Smooth muscle cell (in vitro differentiated cells): ENCODE data around the gene SV2B. TPM values are rescaled to one million over a fixed set of nuclear protein-coding genes. Genes with fewer than 3 reads are reported as not detected.

Experiments
- DNase-seq: peaks from one replicate; lab custom pipeline; 2025; ENCODE audit not compliant: unreplicated experiment; lab: John Stamatoyannopoulos, UW
- H2AFZ ChIP-seq: fragments of 200-600 bp; sonication (generic); 2 replicates; pipeline ENCODE4 v1.6.0; 2016; ENCODE audit warnings: antibody characterized with exemption, low read depth, mild to moderate bottlenecking
- H3F3A ChIP-seq: fragments of 200-600 bp; sonication (generic); 2 replicates; pipeline ENCODE4 v1.6.0; 2017; ENCODE audit warnings: antibody characterized with exemption, low read depth
- H3K27ac ChIP-seq: fragments of 200-600 bp; sonication (generic); 2 replicates; pipeline ENCODE4 v1.5.1; 2016; ENCODE audit warnings: low read depth, mild to moderate bottlenecking
- H3K27me3 ChIP-seq: fragments of 200-600 bp; sonication (generic); 2 replicates; pipeline ENCODE4 v1.6.1; 2016; ENCODE audit warnings: low read depth, mild to moderate bottlenecking
- H3K36me3 ChIP-seq: fragments of 200-600 bp; sonication (generic); 2 replicates; pipeline ENCODE4 v1.5.1; 2016; ENCODE audit warnings: low read depth
- H3K4me1 ChIP-seq: fragments of 200-600 bp; sonication (generic); 2 replicates; pipeline ENCODE4 v1.5.1; 2016; ENCODE audit warnings: low read depth
- H3K4me2 ChIP-seq: fragments of 200-600 bp; sonication (generic); 2 replicates; pipeline ENCODE4 v1.6.0; 2016; ENCODE audit warnings: mild to moderate bottlenecking
- H3K4me3 ChIP-seq: fragments of 200-600 bp; sonication (generic); 2 replicates; pipeline ENCODE4 v1.5.1; 2016; ENCODE audit warnings: mild to moderate bottlenecking
- H3K79me2 ChIP-seq: fragments of 200-600 bp; sonication (generic); 2 replicates; pipeline ENCODE4 v1.6.0; 2016; ENCODE audit warnings: low read depth, mild to moderate bottlenecking
- H3K9ac ChIP-seq: fragments of 200-600 bp; sonication (generic); 2 replicates; pipeline ENCODE4 v1.6.0; 2016; ENCODE audit warnings: low read depth
- H3K9me3 ChIP-seq: fragments of 200-600 bp; sonication (generic); replicated peaks from 2 replicates; pipeline ENCODE4 v1.5.1; 2016; ENCODE audit warnings: low read depth
- H4K20me1 ChIP-seq: fragments of 200-600 bp; sonication (generic); 2 replicates; pipeline ENCODE4 v1.6.0; 2016; ENCODE audit warnings: low read depth
- CTCF ChIP-seq: fragments of 200-600 bp; sonication (generic); IDR thresholded peaks from 2 replicates; pipeline ENCODE4 v1.5.1; 2017; ENCODE audit warnings: borderline replicate concordance, mild to moderate bottlenecking, antibody characterized with exemption; ENCODE audit not compliant: insufficient read depth, poor library complexity, severe bottlenecking
- WGBS: methylation state at CpG from one replicate; pipeline ENCODE4 v1.1.7; 2016; ENCODE audit warnings: low lambda C conversion rate; 5-methylcytosine and 5-hydroxymethylcytosine counted together
- polyA plus RNA-seq: library from polyadenylated mRNA; unstranded; fragments of >200 nt; fragmentation: Nextera tagmentation; extraction: Ambion mirVana; gene quantifications from 2 replicates; pipeline ENCODE4 v1.2.1, GENCODE V29; 2016
- total RNA-seq: library from RNA; depleted of rRNA; stranded (reverse); fragments of >200 nt; gene quantifications from 2 replicates; pipeline ENCODE4 v1.2.3, GENCODE V29; 2014

Gene SV2B
- total and polyA plus RNA-seq, 2 experiments from 2014 or later, result not detected

DNA sequence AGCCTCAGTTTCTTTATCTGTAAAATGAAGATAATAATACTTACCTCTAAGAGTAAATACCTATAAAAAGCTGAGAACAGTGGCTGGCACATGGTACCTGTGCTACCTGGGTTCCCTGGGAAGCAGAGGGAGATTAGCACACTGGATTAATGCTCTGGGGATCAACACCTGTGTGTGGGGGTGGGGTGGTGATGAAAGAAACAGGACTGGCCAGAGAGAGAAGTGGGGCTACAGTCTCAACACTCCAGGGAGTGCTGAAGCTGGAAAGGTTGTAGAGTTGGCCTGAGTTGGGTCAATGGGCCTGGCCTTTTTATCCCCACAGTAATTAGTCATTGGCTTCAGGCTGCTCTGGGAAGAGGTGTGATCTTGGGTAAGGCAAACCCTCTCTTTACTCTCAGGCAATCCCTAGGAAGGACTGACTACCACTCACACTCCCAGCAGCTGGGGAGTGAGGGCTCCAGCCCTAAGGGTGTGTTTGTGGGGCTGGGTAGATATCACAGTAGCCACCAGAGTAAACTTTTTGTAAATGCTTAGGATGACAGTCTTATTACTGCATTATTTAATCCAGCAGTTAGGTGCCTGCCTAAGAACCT, 102.5 kb downstream of the SV2B start:
- Histone ChIP-seq H3K9me3 (no peaks in the 10 kb centered on the region), H3F3A (no peaks in the 10 kb centered on the region), H3K4me1 (no peaks in the 10 kb centered on the region), H3K27me3 (no peaks in the 10 kb centered on the region), H2AFZ (no peak overlapping the region), H3K36me3 (no peaks in the 10 kb centered on the region), H3K4me3 (no peak overlapping the region), H3K79me2 (no peaks in the 10 kb centered on the region), H3K4me2 (no peak overlapping the region), H4K20me1 (no peaks in the 10 kb centered on the region), H3K9ac (no peak overlapping the region), H3K27ac (no peak overlapping the region)
- no peak for DNase-seq
- TF ChIP-seq CTCF, result no peak

GRCh38 chr15:91203619-91204203, 103.7 kb downstream of the SV2B start:
- no peak overlapping the region for H2AFZ ChIP-seq
- no peak for DNase-seq
- no peak overlapping the region for H3K9ac ChIP-seq
- no peaks in the 10 kb centered on the region for H3F3A ChIP-seq
- peaks cover 4% of the 10 kb centered on the region for H3K27me3 ChIP-seq
- no peak overlapping the region for H3K27ac ChIP-seq
- no peaks in the 10 kb centered on the region for H4K20me1 ChIP-seq
- H3K79me2 ChIP-seq, result no peaks in the 10 kb centered on the region
- TF ChIP-seq CTCF, result no peak
- H3K4me2 ChIP-seq, result no peak overlapping the region
- no peak overlapping the region for H3K4me3 ChIP-seq
- 79% methylated on average over 7 of the region's 7 CpGs for WGBS
- no peaks in the 10 kb centered on the region for H3K9me3 ChIP-seq
- no peaks in the 10 kb centered on the region for H3K36me3 ChIP-seq
- H3K4me1 ChIP-seq, result no peaks in the 10 kb centered on the region

- Histone ChIP-seq H3K36me3 (no peaks in the 10 kb centered on the region), H2AFZ (no peak overlapping the region), H4K20me1 (no peaks in the 10 kb centered on the region), H3K9ac (no peak overlapping the region), H3K27ac (no peak overlapping the region), H3K4me2 (no peak overlapping the region), H3F3A (no peaks in the 10 kb centered on the region), H3K79me2 (no peaks in the 10 kb centered on the region), H3K27me3 (peaks cover 4% of the 10 kb centered on the region), H3K4me3 (no peak overlapping the region), H3K9me3 (no peaks in the 10 kb centered on the region), H3K4me1 (no peaks in the 10 kb centered on the region)
- no peak for DNase-seq
- WGBS, result 75% methylated on average over 1 of the region's 1 CpG
- no peak for TF ChIP-seq CTCF
Observed at GRCh38 chr15:91208371-91208770, 108.3 kb downstream of the SV2B start.

DNA sequence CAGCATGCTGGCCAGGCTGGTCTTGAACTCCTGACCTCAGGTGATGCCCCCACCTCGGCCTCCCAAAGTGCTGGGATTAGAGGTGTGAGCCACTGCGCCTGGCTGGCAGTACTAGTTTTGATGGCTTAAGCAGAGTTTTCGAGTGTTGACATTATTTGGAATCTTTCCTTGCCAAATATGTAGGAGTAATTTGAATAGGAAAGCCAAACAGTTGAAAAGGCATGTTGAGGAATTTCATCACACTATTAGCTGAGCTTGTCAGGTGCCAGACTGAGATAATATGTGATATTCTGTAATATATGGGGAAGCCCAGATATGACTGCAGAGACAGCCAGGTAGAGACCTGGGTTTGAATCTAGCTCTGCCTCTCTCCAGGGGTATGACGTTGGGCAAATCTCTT, 109.3 kb downstream of the SV2B start:
- H3K27me3 ChIP-seq, result peaks cover 4% of the 10 kb centered on the region
- H3K79me2 ChIP-seq, result no peaks in the 10 kb centered on the region
- H2AFZ ChIP-seq, result no peak overlapping the region
- no peak for DNase-seq
- no peak overlapping the region for H3K4me3 ChIP-seq
- WGBS, result 73% methylated on average over 4 of the region's 4 CpGs
- H3F3A ChIP-seq, result no peaks in the 10 kb centered on the region
- TF ChIP-seq CTCF, result no peak
- no peaks in the 10 kb centered on the region for H3K9me3 ChIP-seq
- no peaks in the 10 kb centered on the region for H3K4me1 ChIP-seq
- no peaks in the 10 kb centered on the region for H4K20me1 ChIP-seq
- no peak overlapping the region for H3K27ac ChIP-seq
- no peaks in the 10 kb centered on the region for H3K36me3 ChIP-seq
- H3K9ac ChIP-seq, result no peak overlapping the region
- no peak overlapping the region for H3K4me2 ChIP-seq
